HFF-Myc (cell line): ENCODE measurements around the gene ANKRD9.

ENCODE experiments used
- DNase-seq: peaks from one replicate; pipeline ENCODE4 v3.0.0-alpha.2; 2011; ENCODE audit warnings: low read depth; ENCODE audit errors: extremely low read depth
- H3K4me3 ChIP-seq: replicated peaks from 2 replicates; pipeline ENCODE4 v1.5.1; 2011; ENCODE audit warnings: low read depth, mild to moderate bottlenecking, control low read depth, low read length
- CTCF ChIP-seq: IDR thresholded peaks from 2 replicates; pipeline ENCODE4 v1.5.1; 2012; ENCODE audit warnings: mild to moderate bottlenecking, low read depth, low read length, control low read depth; ENCODE audit errors: missing control alignments

ANKRD9 gene

DNA sequence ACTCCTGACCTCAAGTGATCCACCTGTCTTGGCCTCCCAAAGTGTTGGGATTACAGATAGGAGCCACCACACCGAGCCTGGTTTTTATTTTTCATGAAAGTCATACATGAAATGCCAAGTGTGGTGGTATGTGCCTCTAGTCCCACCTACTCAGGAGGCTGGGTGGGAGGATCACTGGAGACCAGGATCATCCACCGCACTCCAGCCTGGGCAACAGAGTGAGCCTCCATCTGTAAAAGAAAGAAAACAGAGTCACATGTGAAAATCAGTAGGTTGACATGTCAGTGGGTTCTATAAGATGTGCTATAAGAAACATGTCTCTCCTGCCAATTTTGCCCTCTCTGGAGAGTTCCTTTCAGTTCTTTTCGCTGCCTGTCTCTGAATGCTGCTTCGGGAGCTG, 28.2 kb downstream of the ANKRD9 start:
- no peak for DNase-seq
- no peak overlapping the region for H3K4me3 ChIP-seq
- no peak for TF ChIP-seq CTCF

- H3K4me3 ChIP-seq = no peak overlapping the region
- DNase-seq = no peak
- no peak for TF ChIP-seq CTCF
Observed at GRCh38 chr14:102479777-102480176, 29.8 kb downstream of the ANKRD9 start.

GRCh38 chr14:102479107-102479506, 30.5 kb downstream of the ANKRD9 start:
- no peak overlapping the region for H3K4me3 ChIP-seq
- DNase-seq = no peak
- TF ChIP-seq CTCF = no peak

DNA sequence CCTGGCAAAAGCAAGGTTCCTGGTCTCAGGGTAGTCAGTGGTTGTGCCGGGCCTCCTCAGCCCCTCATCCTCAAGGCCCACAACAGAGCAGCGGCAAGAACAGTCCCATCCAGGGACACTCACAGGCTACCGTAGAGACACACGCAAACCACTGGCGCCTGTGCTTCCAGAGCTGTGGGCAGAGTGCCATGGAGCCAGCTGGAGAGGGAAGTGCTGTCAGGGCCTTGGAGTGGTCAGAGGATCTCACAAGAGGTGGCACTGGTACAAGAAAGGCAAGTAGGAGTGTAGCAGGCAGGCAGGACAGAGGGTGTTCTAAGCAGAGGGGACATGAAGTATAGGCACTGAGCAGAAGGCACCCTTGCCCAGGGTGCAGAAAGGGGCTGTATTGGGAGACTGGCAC, 34.6 kb downstream of the ANKRD9 start:
- H3K4me3 ChIP-seq = no peak overlapping the region
- no peak for TF ChIP-seq CTCF
- DNase-seq = no peak

GRCh38 chr14:102473559-102473958, 36.0 kb downstream of the ANKRD9 start:
- no peak for TF ChIP-seq CTCF
- DNase-seq = no peak
- H3K4me3 ChIP-seq = no peak overlapping the region

DNA sequence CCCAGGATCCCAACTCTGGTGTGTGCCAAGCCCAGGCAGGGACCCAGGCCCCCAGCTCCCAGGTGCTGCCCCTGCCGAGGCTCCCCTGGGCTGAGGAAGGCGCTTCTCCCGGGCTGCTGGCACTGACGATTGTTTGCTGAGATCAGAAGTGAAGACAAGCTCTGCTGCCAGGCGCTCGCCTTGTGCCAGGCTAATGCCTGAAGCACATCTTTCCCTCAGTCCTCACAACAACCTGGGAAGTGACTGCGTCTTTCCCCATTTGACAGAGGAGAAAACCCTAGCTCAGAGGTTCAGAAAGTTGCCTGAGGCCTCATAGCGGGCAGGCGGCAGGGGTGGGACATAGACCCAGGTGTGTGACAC, 36.8 kb downstream of the ANKRD9 start:
- no peak overlapping the region for H3K4me3 ChIP-seq
- DNase-seq = no peak
- TF ChIP-seq CTCF = no peak
